Chondrocyte (in vitro differentiated cells): Measurements from ENCODE around the gene S100PBP. TPM values are rescaled to one million over a fixed set of nuclear protein-coding genes. Genes with fewer than 3 reads are reported as not detected.
"Not testable (repeated sequence)": the region's sequence is repeated elsewhere in the genome, so short reads cannot be mapped to it uniquely, and the experiment has no call there.

ENCODE experiments used
- DNase-seq: peaks from one replicate; pipeline ENCODE4 v3.0.0; 2021; ENCODE audit warnings: mixed read lengths, low spot score
- H3K27ac Mint-ChIP-seq: one replicate; pipeline ENCODE4 v1.8.0; 2021; ENCODE audit warnings: mild to moderate bottlenecking, moderate library complexity, mixed read lengths; ENCODE audit not compliant: unreplicated experiment
- H3K27me3 Mint-ChIP-seq: 2 replicates; pipeline ENCODE4 v1.8.0; 2021; ENCODE audit warnings: low read depth, mixed read lengths
- H3K36me3 Mint-ChIP-seq: 2 replicates; pipeline ENCODE4 v1.8.0; 2021; ENCODE audit warnings: low read depth, mixed read lengths
- H3K4me1 Mint-ChIP-seq: 2 replicates; pipeline ENCODE4 v1.8.0; 2021; ENCODE audit warnings: low read depth, mild to moderate bottlenecking, mixed read lengths
- H3K4me3 Mint-ChIP-seq: one replicate; pipeline ENCODE4 v1.8.0; 2021; ENCODE audit warnings: mild to moderate bottlenecking, moderate library complexity, mixed read lengths; ENCODE audit not compliant: unreplicated experiment
- H3K9me3 Mint-ChIP-seq: 2 replicates; pipeline ENCODE4 v1.8.0; 2021; ENCODE audit warnings: low read depth, mixed read lengths
- CTCF ChIP-seq: fragments of 200-600 bp; sonication (generic); IDR thresholded peaks from 2 replicates; pipeline ENCODE4 v1.5.0; 2021; ENCODE audit warnings: antibody characterized with exemption, mild to moderate bottlenecking, moderate library complexity
- total RNA-seq: library from RNA; stranded (reverse); gene quantifications from 3 replicates; pipeline ENCODE4 v1.2.1, GENCODE V29; 2021

The S100PBP gene
- total RNA-seq, 1 donor from 2014 or later = 40.5 TPM

- no peak for DNase-seq
- no peaks in the 10 kb centered on the region for H3K27me3 Mint-ChIP-seq
- H3K9me3 Mint-ChIP-seq = no peaks in the 10 kb centered on the region
- H3K27ac Mint-ChIP-seq = no peak overlapping the region
- no peak overlapping the region for H3K4me3 Mint-ChIP-seq
- TF ChIP-seq CTCF = peak; percentile 75
- H3K4me1 Mint-ChIP-seq = peaks cover 10% of the 10 kb centered on the region
- peaks cover 33% of the 10 kb centered on the region for H3K36me3 Mint-ChIP-seq
Observed at GRCh38 chr1:32786856-32787255, 30.6 kb upstream of the S100PBP start.

- not testable (repeated sequence) for H3K4me3 Mint-ChIP-seq, H3K27me3 Mint-ChIP-seq, DNase-seq, H3K9me3 Mint-ChIP-seq, H3K4me1 Mint-ChIP-seq
- H3K27ac Mint-ChIP-seq = peak overlapping the region; percentile 41
- peaks cover 33% of the 10 kb centered on the region for H3K36me3 Mint-ChIP-seq
Observed at GRCh38 chr1:32789356-32789755, 28.1 kb upstream of the S100PBP start.

- Mint-ChIP-seq H3K9me3 (no peaks in the 10 kb centered on the region), H3K4me3 (no peak overlapping the region), H3K36me3 (peaks cover 27% of the 10 kb centered on the region), H3K27me3 (no peaks in the 10 kb centered on the region), H3K27ac (no peak overlapping the region), H3K4me1 (peaks cover 7% of the 10 kb centered on the region)
- TF ChIP-seq CTCF = no peak
- DNase-seq = no peak
Observed at GRCh38 chr1:32791881-32792280, 25.6 kb upstream of the S100PBP start.

- not testable (repeated sequence) for H3K27ac Mint-ChIP-seq, H3K27me3 Mint-ChIP-seq, H3K9me3 Mint-ChIP-seq, DNase-seq, H3K4me3 Mint-ChIP-seq
- H3K4me1 Mint-ChIP-seq = peaks cover 33% of the 10 kb centered on the region
- peaks cover 37% of the 10 kb centered on the region for H3K36me3 Mint-ChIP-seq
Observed at GRCh38 chr1:32795763-32796162, 21.7 kb upstream of the S100PBP start.

- H3K9me3 Mint-ChIP-seq = no peaks in the 10 kb centered on the region
- DNase-seq = no peak
- no peak overlapping the region for H3K4me3 Mint-ChIP-seq
- H3K27me3 Mint-ChIP-seq = no peaks in the 10 kb centered on the region
- peaks cover 28% of the 10 kb centered on the region for H3K36me3 Mint-ChIP-seq
- TF ChIP-seq CTCF = no peak
- peaks cover 40% of the 10 kb centered on the region for H3K4me1 Mint-ChIP-seq
- peak overlapping the region; percentile 98 for H3K27ac Mint-ChIP-seq
Observed at GRCh38 chr1:32797456-32797855, 20.0 kb upstream of the S100PBP start.

GRCh38 chr1:32798191-32798590 is 19.3 kb upstream of the S100PBP start:
- Mint-ChIP-seq H3K4me1 (peaks cover 41% of the 10 kb centered on the region), H3K4me3 (peak overlapping the region; percentile 44), H3K27ac (peak overlapping the region; percentile 98), H3K27me3 (no peaks in the 10 kb centered on the region), H3K9me3 (no peaks in the 10 kb centered on the region), H3K36me3 (peaks cover 25% of the 10 kb centered on the region)
- no peak for TF ChIP-seq CTCF
- no peak for DNase-seq
